ENCODE data around the gene NINL. TPM values are rescaled to one million over a fixed set of nuclear protein-coding genes. Genes with fewer than 3 reads are reported as not detected.
"Not testable (repeated sequence)": the region's sequence is repeated elsewhere in the genome, so short reads cannot be mapped to it uniquely, and the experiment has no call there.

Gene NINL
- total RNA-seq, 1 experiment from 2014 or later: 33.7 TPM

DNA sequence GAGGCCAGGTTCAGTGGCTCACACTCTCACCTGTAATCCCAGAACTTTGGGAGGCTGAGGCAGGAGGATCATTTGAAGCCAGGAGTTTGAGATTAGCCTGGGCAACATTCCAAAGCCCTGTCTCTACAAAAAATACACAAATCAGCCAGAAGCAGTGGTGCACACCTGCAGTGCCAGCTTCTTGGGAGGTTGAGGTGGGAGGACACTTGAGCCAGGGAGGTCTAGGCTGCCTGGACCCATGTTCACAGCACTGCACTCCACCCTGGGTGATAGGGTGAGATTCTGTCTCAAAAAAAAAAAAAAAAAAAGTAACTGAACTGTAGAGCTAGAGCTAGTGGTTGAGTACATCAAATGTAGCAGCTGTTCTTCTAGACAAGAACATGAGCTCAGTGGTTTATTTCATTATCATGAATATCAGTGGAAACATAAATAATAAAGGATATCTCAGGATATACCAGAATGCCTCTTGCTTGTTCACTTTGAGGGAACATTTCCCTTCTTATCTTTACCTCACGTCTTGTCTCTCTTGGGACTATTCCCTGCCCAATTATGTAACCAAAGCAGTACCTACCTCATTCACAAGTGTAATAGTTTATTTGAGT lies 20.9 kb upstream of the NINL start:
- Histone ChIP-seq H3K36me3 (replicated peaks; ENCODE audit: control insufficient read depth, insufficient read depth, low read length) (no peaks in the 10 kb centered on the region), H3K27me3 (ENCODE audit: control insufficient read depth, insufficient read depth, low read length) (no peaks in the 10 kb centered on the region), H3K4me3 (ENCODE audit: insufficient read depth, low read depth, low read length) (no peak overlapping the region)
- no peak for DNase-seq

DNA sequence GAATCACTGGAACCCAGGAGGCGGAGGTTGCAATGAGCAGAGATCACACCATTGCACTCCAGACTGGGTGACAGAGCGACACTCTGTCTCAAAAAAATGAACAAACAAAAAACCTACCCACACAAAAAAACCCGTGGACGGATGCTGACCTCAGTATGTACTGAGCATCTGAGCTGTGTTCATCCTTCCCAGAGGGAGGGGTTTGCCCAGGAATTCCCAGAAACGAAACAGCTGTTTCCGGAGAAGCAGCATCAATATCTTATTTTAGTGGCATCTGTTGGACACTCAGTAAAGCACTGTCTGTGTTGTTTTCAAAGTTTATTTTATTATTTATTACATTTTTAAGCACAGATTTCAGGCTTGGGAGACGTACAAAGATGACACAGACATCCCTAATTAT lies 19.8 kb upstream of the NINL start:
- Histone ChIP-seq H3K36me3 (replicated peaks; ENCODE audit: control insufficient read depth, insufficient read depth, low read length) (no peaks in the 10 kb centered on the region), H3K4me3 (ENCODE audit: insufficient read depth, low read depth, low read length) (no peak overlapping the region), H3K27me3 (ENCODE audit: control insufficient read depth, insufficient read depth, low read length) (no peaks in the 10 kb centered on the region)
- no peak for DNase-seq

DNA sequence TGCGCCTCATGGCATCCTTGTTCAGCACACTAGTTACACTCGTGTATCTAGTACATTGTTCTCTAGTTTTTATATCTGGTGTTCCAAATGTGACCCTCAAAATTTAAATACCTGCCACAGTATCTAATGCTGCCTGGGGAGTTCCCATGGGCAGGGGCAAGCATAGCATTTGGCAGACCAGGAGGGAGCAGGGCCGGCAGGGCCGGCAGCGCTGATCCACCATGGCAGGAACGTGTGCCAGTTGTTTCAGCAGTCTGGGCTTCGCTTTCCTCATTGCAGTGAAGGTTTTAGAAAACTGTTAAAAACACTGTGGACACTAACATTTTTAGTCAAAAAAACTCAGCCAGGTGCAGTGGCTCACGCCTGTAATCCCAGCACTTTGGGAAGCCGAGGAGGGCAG lies 19.3 kb upstream of the NINL start:
- no peak overlapping the region for H3K4me3 ChIP-seq (ENCODE audit: insufficient read depth, low read depth, low read length)
- H3K36me3 ChIP-seq (replicated peaks; ENCODE audit: control insufficient read depth, insufficient read depth, low read length): no peaks in the 10 kb centered on the region
- DNase-seq: no peak
- H3K27me3 ChIP-seq (ENCODE audit: control insufficient read depth, insufficient read depth, low read length): no peaks in the 10 kb centered on the region

DNA sequence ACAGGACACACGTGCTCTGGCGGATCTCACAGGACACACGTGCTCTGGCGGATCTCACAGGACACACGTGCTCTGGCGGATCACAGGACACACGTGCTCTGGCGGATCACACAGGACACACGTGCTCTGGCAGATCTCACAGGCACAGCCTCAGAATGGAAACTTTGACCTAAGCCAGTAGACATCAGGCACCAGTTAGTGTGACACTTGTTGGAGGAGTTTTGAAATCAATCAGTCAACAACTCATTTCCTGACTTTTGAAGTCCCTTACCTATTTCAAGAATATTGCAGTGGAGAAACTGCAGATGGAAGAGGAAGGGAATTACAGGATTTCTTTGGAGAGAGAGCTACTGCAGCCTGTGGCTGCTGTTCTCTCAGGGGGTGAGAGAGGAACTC lies 17.6 kb upstream of the NINL start:
- H3K36me3 ChIP-seq (replicated peaks; ENCODE audit: control insufficient read depth, insufficient read depth, low read length); DNase-seq; H3K27me3 ChIP-seq (ENCODE audit: control insufficient read depth, insufficient read depth, low read length); H3K4me3 ChIP-seq (ENCODE audit: insufficient read depth, low read depth, low read length): not testable (repeated sequence)

DNA sequence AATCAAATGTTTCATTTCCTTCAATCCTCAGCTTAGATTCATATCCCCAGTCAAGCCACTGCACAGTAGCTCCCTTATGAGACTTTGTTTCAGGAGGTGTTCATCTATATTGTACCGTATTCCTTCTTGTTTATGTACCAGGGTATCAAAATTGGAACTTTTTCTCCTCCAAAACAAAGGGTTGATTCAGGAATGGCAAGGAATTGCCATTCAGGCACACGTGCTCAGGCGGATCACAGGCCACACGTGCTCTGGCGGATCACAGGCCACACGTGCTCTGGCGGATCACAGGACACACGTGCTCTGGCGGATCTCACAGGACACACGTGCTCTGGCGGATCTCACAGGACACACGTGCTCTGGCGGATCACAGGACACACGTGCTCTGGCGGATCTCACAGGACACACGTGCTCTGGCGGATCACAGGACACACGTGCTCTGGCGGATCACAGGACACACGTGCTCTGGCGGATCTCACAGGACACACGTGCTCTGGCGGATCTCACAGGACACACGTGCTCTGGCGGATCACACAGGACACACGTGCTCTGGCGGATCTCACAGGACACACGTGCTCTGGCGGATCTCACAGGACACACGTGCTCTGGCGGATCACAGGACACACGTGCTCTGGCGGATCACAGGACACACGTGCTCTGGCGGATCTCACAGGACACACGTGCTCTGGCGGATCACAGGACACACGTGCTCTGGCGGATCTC lies 17.0 kb upstream of the NINL start:
- H3K4me3 ChIP-seq (ENCODE audit: insufficient read depth, low read depth, low read length); DNase-seq; H3K27me3 ChIP-seq (ENCODE audit: control insufficient read depth, insufficient read depth, low read length); H3K36me3 ChIP-seq (replicated peaks; ENCODE audit: control insufficient read depth, insufficient read depth, low read length): not testable (repeated sequence)

DNA sequence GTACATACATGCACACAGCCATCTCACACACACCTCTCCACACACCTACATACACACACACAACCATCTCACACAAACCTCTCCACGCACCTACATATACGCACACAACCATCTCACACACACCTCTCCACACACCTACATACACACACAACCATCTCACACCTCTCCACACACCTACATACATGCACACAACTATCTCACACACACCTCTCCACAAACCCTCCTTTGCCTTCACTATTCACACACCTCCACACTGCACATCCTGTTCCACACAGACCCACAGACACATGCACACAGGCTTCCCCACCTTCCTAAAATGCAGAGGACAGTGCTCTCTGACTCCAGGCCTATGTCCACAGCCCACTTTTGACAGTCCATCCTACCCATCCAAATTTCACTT lies 16.3 kb upstream of the NINL start:
- Histone ChIP-seq H3K4me3 (ENCODE audit: insufficient read depth, low read depth, low read length) (no peak overlapping the region), H3K36me3 (replicated peaks; ENCODE audit: control insufficient read depth, insufficient read depth, low read length) (no peaks in the 10 kb centered on the region), H3K27me3 (ENCODE audit: control insufficient read depth, insufficient read depth, low read length) (no peaks in the 10 kb centered on the region)
- no peak for DNase-seq

DNA sequence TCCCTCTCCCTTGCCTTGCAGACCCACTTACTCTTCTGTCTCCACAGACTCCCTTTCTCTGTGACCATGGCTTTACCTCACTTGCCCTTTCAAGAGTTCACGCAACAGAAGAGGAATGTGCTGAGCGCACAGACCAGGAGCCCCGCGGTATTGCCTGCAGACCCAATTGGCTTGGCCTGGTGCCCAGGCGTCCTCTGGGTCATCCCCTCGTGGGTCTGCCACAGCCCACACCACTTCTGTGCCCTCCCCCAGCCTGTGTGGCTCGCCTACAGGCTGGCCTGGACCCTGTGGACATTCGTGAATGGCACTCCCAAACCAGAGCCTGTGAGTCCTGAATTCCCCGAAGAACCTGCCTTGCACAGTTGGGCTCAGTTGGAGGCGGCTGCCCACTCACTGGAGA lies 15.3 kb upstream of the NINL start:
- no peak for DNase-seq
- Histone ChIP-seq H3K4me3 (ENCODE audit: insufficient read depth, low read depth, low read length) (no peak overlapping the region), H3K36me3 (replicated peaks; ENCODE audit: control insufficient read depth, insufficient read depth, low read length) (no peaks in the 10 kb centered on the region)

DNA sequence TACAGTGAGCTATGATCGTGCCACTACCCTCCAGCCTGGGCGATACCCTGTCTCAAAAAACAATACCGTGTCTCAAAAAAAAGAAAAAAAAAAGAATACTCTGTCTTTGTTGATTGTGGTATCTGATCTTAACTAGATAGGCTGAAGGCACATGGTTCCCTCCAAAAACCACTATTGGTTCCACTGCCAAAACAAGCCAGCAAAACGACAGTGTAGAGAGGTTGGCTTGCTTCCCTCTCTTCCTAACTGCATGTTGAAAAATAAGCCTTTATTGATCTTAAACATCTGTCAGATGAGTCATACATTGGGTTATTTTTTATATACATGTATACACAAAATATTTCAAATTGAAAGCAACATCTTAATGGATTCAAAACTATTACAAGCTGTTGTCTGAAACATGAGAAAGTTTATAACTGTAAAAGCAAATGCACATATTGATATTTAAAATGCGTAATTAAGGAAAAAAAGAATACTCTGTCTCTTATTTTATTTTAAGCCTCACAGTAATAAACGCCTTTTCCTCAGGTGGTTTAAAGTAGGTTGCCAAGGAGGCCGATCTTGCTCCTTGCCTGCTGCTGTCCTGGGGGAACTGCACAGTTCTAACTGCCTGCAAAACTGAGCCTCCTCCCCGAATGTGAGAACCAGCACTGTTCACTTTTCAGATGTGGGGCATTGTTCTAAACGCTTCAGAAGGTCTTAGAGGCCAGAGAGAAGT lies 7.0 kb upstream of the NINL start:
- Histone ChIP-seq H3K4me3 (ENCODE audit: insufficient read depth, low read depth, low read length) (no peak overlapping the region), H3K36me3 (replicated peaks; ENCODE audit: control insufficient read depth, insufficient read depth, low read length) (no peaks in the 10 kb centered on the region), H3K27me3 (ENCODE audit: control insufficient read depth, insufficient read depth, low read length) (no peaks in the 10 kb centered on the region)
- DNase-seq: no peak

More for the DNA sequence above, 15.3 kb upstream of the NINL start:
- H3K27me3 ChIP-seq (ENCODE audit: control insufficient read depth, insufficient read depth, low read length): no peaks in the 10 kb centered on the region

DNA sequence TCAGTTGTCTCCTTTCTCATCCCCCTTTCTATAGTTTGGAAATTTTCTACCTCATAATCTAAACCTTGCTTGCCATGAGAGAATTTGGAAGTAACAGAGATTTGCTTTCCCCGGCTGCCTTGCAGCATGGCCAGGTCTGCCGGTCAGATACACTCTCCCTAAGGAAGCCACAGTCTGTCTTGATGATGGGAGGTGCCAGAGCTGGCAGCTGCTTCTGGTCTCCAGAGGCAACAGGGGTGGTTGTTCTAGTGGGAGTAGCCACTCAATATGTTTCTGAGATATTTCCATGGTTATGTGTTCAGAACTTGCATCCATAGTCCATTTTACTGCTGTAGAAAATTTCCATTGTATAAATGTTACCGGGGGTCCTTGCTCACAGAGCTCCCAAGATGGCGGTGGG lies 5.4 kb upstream of the NINL start:
- not testable (repeated sequence) for DNase-seq; H3K27me3 ChIP-seq (ENCODE audit: control insufficient read depth, insufficient read depth, low read length); H3K36me3 ChIP-seq (replicated peaks; ENCODE audit: control insufficient read depth, insufficient read depth, low read length); H3K4me3 ChIP-seq (ENCODE audit: insufficient read depth, low read depth, low read length)

DNA sequence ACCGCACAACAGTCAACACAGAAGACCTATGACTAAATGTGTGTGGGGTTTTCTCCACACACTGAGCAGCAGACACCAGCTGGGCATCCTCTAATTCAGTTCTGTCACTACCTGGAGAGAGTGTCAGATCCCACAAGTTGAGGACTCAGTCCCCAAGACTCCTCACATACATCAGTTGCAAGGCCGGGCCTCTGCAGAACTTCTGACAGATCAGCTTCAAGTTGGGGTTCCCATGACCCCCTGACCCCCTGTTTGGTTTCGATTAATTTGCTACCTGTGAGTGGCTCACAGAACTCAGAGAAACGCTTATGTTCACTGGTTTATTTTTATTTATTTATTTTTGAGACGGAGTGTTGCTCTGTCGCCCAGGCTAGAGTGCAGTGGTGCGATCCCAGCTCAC lies 3.2 kb upstream of the NINL start:
- no peaks in the 10 kb centered on the region for H3K36me3 ChIP-seq (replicated peaks; ENCODE audit: control insufficient read depth, insufficient read depth, low read length)
- H3K4me3 ChIP-seq (ENCODE audit: insufficient read depth, low read depth, low read length): no peak overlapping the region
- no peaks in the 10 kb centered on the region; the same call in 1 of the 2 replicates for H3K27me3 ChIP-seq (ENCODE audit: control insufficient read depth, insufficient read depth, low read length)
- no peak for DNase-seq

DNA sequence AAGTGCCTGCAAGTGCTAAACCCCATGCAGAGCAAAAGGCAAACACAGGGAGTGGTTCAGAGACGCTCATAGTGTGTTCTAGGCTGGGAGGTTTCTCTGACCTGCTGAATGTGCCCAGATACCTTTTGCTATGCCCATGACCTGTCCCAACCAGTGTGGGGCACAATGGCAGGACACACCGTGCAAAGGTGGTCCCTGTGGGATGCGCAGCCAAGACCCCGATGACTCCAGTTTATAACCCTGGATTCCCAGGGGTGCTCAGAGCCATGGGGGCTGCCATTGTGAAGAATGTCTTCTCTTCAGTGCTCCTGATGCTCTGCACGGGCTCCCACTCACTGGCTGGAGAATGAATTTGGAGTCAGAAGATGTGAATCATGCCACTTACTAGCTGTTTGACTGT lies 2.2 kb upstream of the NINL start:
- no peaks in the 10 kb centered on the region for H3K36me3 ChIP-seq (replicated peaks; ENCODE audit: control insufficient read depth, insufficient read depth, low read length)
- DNase-seq: no peak
- no peak overlapping the region for H3K4me3 ChIP-seq (ENCODE audit: insufficient read depth, low read depth, low read length)
- H3K27me3 ChIP-seq (ENCODE audit: control insufficient read depth, insufficient read depth, low read length): no peaks in the 10 kb centered on the region; the same call in 1 of the 2 replicates

DNA sequence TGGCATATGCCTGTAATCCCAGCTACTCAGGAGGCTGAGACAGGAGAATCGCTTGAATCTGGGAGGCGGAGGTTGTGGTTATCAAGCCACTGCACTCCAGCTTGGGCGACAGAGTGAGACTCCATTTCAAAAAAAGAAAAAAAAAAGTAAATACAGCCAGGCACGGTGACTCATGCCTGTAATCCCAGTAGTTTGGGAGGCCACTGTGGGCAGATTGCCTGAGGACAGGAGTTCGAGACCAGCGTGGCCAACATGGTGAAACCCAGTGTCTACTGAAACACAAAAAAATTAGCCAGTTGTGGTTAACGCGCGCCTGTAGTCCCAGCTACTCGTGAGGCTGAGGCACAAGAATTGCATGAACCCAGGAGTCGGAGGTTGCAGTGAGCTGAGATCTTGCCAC lies 1.5 kb upstream of the NINL start:
- Histone ChIP-seq H3K27me3 (ENCODE audit: control insufficient read depth, insufficient read depth, low read length) (no peaks in the 10 kb centered on the region; the same call in 1 of the 2 replicates), H3K4me3 (ENCODE audit: insufficient read depth, low read depth, low read length) (no peak overlapping the region), H3K36me3 (replicated peaks; ENCODE audit: control insufficient read depth, insufficient read depth, low read length) (no peaks in the 10 kb centered on the region)
- no peak for DNase-seq

DNA sequence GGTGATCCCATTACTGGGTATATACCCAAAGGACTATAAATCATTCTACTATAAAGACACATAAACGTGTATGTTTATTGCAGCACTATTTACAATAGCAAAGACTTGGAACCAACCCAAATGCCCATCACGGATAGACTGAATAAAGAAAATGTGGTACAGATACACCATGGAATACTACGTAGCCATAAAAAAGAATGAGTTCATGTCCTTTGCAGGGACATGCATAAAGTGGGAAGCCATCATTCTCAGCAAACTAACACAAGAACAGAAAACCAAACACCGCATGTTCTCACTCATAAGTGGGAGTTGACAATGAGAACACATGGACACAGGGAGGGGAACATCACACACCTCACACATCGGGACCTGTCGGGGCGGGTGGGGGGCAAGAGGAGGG lies 1.7 kb downstream of the NINL start:
- DNase-seq; H3K36me3 ChIP-seq (replicated peaks; ENCODE audit: control insufficient read depth, insufficient read depth, low read length); H3K4me3 ChIP-seq (ENCODE audit: insufficient read depth, low read depth, low read length); H3K27me3 ChIP-seq (ENCODE audit: control insufficient read depth, insufficient read depth, low read length): not testable (repeated sequence)

DNA sequence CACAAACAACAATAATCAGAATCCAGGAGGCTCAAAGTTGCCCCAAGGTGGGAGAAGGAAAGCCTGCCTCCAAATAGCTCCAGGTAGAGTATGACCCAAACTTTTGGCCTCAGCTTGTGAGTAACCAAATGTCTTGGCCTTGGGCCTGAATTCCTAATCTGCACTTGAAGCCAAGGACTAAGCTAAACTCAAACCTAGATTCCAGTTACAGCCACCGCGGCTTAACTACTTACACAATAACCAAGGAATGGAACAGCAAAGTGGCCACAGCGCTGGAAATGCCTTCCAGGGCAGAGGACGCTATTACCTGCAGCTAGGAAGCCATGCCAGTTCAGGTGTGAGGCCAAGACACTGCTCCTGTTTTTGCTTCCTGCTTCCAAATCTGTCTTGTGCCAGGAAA lies 4.6 kb downstream of the NINL start:
- DNase-seq: no peak
- Histone ChIP-seq H3K36me3 (replicated peaks; ENCODE audit: control insufficient read depth, insufficient read depth, low read length) (no peaks in the 10 kb centered on the region; the same call in 1 of the 2 replicates), H3K4me3 (ENCODE audit: insufficient read depth, low read depth, low read length) (no peak overlapping the region), H3K27me3 (ENCODE audit: control insufficient read depth, insufficient read depth, low read length) (no peaks in the 10 kb centered on the region)

All from H7 (cell line).